GM06990 (cell line): Measurements from ENCODE around the gene WDR59.

Experiments used
- DNase-seq: peaks from one replicate; pipeline ENCODE4 v3.0.0-alpha.2; 2011; ENCODE audit not compliant: insufficient read length; ENCODE audit errors: extremely low read depth
- H3K27me3 ChIP-seq: replicated peaks from 2 replicates; pipeline ENCODE4 v1.6.0; 2011; ENCODE audit warnings: low read length; ENCODE audit not compliant: control insufficient read depth, insufficient read depth
- H3K36me3 ChIP-seq: 2 replicates; pipeline ENCODE4 v1.5.1; 2011; ENCODE audit warnings: low read length; ENCODE audit not compliant: control insufficient read depth, insufficient read depth
- H3K4me3 ChIP-seq: replicated peaks from 2 replicates; pipeline ENCODE4 v1.5.1; 2011; ENCODE audit warnings: low read depth, mild to moderate bottlenecking, control low read depth, low read length
- TF ChIP-seq, protein P1 (sequence below): IDR thresholded peaks from 2 replicates; pipeline ENCODE4 v1.5.1; 2011; ENCODE audit warnings: low read length, control low read depth, mild to moderate bottlenecking, inconsistent platforms; ENCODE audit not compliant: insufficient read depth, poor library complexity, severe bottlenecking

WDR59 gene

DNA sequence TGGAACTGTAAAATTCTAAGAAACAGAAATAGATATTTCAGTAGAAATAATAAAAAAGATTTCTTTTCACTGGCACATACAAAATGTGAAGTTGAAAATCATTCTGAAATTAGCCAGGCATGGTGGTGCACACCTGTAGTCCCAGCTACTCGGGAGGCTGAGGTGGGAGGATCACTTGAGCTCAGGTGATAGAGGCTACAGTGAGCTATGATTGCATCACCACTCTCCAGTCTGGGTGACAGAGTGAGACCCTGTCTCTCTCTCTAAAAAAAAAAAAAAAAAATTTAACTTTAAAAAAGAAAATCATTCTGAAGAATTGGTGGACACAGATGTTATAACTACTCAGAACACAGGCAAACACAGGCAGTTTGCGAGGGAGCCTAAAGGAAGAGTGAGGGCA is 112.6 kb downstream of the WDR59 start:
- Histone ChIP-seq H3K27me3 (no peaks in the 10 kb centered on the region), H3K36me3 (peaks cover 5% of the 10 kb centered on the region), H3K4me3 (no peak overlapping the region)
- TF ChIP-seq, protein P1, sequence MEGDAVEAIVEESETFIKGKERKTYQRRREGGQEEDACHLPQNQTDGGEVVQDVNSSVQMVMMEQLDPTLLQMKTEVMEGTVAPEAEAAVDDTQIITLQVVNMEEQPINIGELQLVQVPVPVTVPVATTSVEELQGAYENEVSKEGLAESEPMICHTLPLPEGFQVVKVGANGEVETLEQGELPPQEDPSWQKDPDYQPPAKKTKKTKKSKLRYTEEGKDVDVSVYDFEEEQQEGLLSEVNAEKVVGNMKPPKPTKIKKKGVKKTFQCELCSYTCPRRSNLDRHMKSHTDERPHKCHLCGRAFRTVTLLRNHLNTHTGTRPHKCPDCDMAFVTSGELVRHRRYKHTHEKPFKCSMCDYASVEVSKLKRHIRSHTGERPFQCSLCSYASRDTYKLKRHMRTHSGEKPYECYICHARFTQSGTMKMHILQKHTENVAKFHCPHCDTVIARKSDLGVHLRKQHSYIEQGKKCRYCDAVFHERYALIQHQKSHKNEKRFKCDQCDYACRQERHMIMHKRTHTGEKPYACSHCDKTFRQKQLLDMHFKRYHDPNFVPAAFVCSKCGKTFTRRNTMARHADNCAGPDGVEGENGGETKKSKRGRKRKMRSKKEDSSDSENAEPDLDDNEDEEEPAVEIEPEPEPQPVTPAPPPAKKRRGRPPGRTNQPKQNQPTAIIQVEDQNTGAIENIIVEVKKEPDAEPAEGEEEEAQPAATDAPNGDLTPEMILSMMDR, result no peak
- DNase-seq, result no peak

DNA sequence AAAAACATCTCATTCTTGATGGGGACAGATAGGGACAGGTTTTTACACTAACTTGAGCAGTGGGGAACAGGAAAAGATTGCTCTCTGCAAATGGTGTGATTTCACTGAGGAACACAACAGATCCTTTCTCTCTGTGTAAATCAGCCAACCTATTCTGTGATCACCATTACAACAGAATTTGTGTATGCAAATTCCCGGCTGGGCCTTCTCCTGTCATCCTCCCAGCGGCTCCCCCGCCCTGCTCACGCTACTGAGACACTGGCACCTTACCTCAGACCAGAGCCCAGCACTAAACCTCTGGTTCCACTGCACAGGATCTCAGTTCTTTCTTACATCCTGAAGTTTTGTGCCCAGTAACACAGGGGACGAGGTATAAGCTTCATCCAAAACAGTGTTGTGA is 113.3 kb downstream of the WDR59 start:
- no peak overlapping the region for H3K4me3 ChIP-seq
- no peak for DNase-seq

DNA sequence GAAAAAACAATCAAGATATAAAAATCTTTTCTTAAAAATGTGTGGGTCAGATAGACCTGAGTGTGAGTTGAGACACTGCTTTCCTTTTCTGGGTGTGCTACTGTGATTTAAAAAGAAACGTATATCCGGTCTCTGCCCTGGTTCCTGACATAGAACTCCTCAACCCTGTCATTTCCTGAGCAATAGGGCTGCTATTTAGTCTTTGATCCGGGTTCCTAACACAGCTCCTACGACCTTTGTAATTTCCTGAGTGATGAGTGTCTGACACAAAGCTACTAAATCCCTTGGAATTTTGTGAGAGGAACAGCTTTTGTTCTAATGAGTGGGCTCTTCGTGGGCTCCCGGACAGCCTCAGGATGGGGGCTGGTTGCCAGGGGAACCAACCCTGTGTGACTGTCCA is 116.4 kb downstream of the WDR59 start:
- no peaks in the 10 kb centered on the region; the same call in none of the 2 replicates for H3K36me3 ChIP-seq
- DNase-seq, result no peak
- TF ChIP-seq, protein P1, result no peak

More for the DNA sequence above, 113.3 kb downstream of the WDR59 start:
- TF ChIP-seq, protein P1, result no peak
- Histone ChIP-seq H3K27me3 (no peaks in the 10 kb centered on the region), H3K36me3 (peaks cover 5% of the 10 kb centered on the region)

DNA sequence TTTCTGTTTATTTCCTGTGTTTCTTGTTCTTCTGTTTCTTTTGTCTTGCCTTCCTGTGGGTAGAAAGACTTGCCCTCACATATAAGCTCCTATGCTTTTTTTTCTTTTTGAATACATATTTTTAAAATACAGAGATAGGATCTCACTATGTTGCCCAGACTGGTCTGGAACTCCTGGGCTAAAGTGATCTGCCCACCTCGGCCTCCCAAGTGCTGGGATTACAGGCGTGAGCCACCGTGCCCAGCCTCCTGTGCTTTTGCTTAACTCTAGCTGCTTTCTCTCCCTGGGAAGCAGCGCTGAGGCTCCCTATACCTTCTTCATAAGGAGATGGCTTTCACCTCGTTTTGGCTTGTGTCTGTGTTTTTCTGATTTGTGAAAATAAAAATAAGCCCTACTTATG is 116.9 kb downstream of the WDR59 start:
- H3K4me3 ChIP-seq, result no peak overlapping the region
- TF ChIP-seq, protein P1, result no peak
- no peaks in the 10 kb centered on the region for H3K27me3 ChIP-seq
- no peak for DNase-seq
- H3K36me3 ChIP-seq, result no peaks in the 10 kb centered on the region; the same call in 1 of the 2 replicates

More for the DNA sequence above, 116.4 kb downstream of the WDR59 start:
- Histone ChIP-seq H3K27me3 (no peaks in the 10 kb centered on the region), H3K4me3 (no peak overlapping the region)

DNA sequence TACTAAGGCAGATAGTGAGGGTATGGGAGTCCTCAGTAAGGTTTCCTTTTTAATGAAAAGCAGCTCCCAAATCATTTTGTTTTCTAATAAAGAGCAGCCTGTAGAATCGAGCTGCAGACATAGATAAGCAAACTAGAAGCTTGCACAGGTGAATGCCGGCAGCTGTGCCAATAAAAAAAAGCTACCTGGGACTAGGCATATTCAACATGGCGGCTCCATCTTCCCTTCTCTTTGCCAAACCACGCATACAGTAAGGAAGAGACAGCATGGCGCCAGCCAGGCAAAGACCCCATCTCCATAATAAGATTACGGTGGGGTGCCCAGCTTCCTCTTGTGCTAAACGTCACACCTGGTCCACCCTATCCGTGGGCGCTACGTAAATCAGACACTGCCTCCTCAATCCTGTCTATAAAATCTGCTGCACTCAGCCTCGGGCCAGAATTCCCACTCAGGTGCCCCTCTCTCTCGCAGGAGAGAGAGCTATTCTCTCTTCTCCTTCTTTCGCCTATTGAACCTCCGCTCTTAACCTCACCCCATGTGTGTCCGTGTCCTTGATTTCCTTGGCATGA is 117.6 kb downstream of the WDR59 start:
- no peak for DNase-seq
- TF ChIP-seq, protein P1, result no peak
- no peaks in the 10 kb centered on the region; the same call in 1 of the 2 replicates for H3K36me3 ChIP-seq
- H3K4me3 ChIP-seq, result no peak overlapping the region
- H3K27me3 ChIP-seq, result no peaks in the 10 kb centered on the region
